HL-60 (cell line): ENCODE measurements around the gene POLR2C.

Source experiments
- DNase-seq, 2 experiments: peaks; one replicate each; pipeline ENCODE4 v3.0.0-alpha.2; 2010 to 2020; ENCODE audit warnings: low read depth in 1 of 2, low spot score in 1 of 2
- H3K27ac ChIP-seq: fragments of 250-450 bp; sonication (Bioruptor Pico); replicated peaks from 2 replicates; pipeline ENCODE4 v1.5.1; 2020; ENCODE audit warnings: mild to moderate bottlenecking, moderate library complexity
- H3K27me3 ChIP-seq: fragments of 250-450 bp; sonication (Bioruptor Pico); 2 replicates; pipeline ENCODE4 v1.5.1; 2021; ENCODE audit warnings: mild to moderate bottlenecking, moderate library complexity; ENCODE audit not compliant: insufficient read depth, poor library complexity, severe bottlenecking
- H3K4me3 ChIP-seq: replicated peaks from 2 replicates; pipeline ENCODE4 v1.5.1; 2011; ENCODE audit warnings: mild to moderate bottlenecking, control low read depth, low read length; ENCODE audit not compliant: insufficient read depth
- CTCF ChIP-seq: IDR thresholded peaks from one replicate; pipeline ENCODE4 v1.5.1; 2011; ENCODE audit warnings: low read length, control low read depth, inconsistent platforms; ENCODE audit not compliant: insufficient read depth
- GABPA ChIP-seq: IDR thresholded peaks from 2 replicates; pipeline ENCODE4 v1.6.1; 2012; ENCODE audit warnings: low read depth
- POLR2AphosphoS5 ChIP-seq: IDR thresholded peaks from 2 replicates; pipeline ENCODE4 v1.6.1; 2012; ENCODE audit warnings: low read depth
- REST ChIP-seq: IDR thresholded peaks from 2 replicates; pipeline ENCODE4 v1.6.1; 2012; ENCODE audit warnings: low read depth; ENCODE audit not compliant: insufficient replicate concordance
- SPI1 ChIP-seq: IDR thresholded peaks from 2 replicates; pipeline ENCODE4 v1.6.1; 2012; ENCODE audit warnings: low read depth, mild to moderate bottlenecking, borderline replicate concordance

POLR2C gene

GRCh38 chr16:57416084-57416483 lies 46.4 kb upstream of the POLR2C start:
- no peak for DNase-seq
- no peak overlapping the region for H3K4me3 ChIP-seq
- no peaks in the 10 kb centered on the region for H3K27me3 ChIP-seq
- no peak overlapping the region for H3K27ac ChIP-seq
- TF ChIP-seq SPI1 (no peak), REST (no peak), CTCF (no peak), GABPA (no peak), POLR2AphosphoS5 (no peak)

- TF ChIP-seq GABPA: no peak
- no peak for TF ChIP-seq SPI1
- no peak for TF ChIP-seq CTCF
- TF ChIP-seq REST: no peak
- Histone ChIP-seq H3K27ac (no peak overlapping the region), H3K4me3 (no peak overlapping the region), H3K27me3 (no peaks in the 10 kb centered on the region)
- DNase-seq: no peak
Measured at GRCh38 chr16:57419506-57419905, 43.0 kb upstream of the POLR2C start.

GRCh38 chr16:57422026-57422944 lies 40.2 kb upstream of the POLR2C start:
- peak in 1 of 2 experiments; percentile 46 for DNase-seq
- no peak overlapping the region for H3K4me3 ChIP-seq

More at GRCh38 chr16:57422026-57422944, 40.2 kb upstream of the POLR2C start:
- H3K27me3 ChIP-seq: no peaks in the 10 kb centered on the region
- H3K27ac ChIP-seq: no peak overlapping the region
- TF ChIP-seq CTCF (peak; percentile 22), GABPA (no peak; the same call in 1 of the 2 replicates), REST (no peak)
